Endothelial cell of umbilical vein (primary cell): Measurements from ENCODE around the gene FAM9A. TPM values are rescaled to one million over a fixed set of nuclear protein-coding genes. Genes with fewer than 3 reads are reported as not detected.

Source experiments
- Bru-seq: library from RNA; stranded (reverse); fragments of 400-500 nt; gene quantifications from one replicate; lab custom pipeline; 2021; lab: Mats Ljungman, UMichigan
- BruChase-seq, 2 experiments: library from RNA; stranded (reverse); fragments of 400-500 nt; gene quantifications; one replicate each; lab custom pipeline; 2021; lab: Mats Ljungman, UMichigan
- BruUV-seq: library from RNA; stranded (reverse); fragments of 400-500 nt; replicated peaks from 2 replicates; lab custom pipeline; 2021; lab: Mats Ljungman, UMichigan
- CTCF ChIA-PET: fragments of 300-600, 350-600 bp; sonication (Branson Sonifier 250); formaldehyde crosslinking; loops from one replicate; lab custom pipeline; 2021; ENCODE audit warnings: antibody characterized with exemption, inconsistent platforms; lab: Charles Lee
- POLR2A ChIA-PET: fragments of 300-600, 350-600 bp; sonication (Branson Sonifier 250); formaldehyde crosslinking; loops from one replicate; lab custom pipeline; 2021; ENCODE audit warnings: antibody characterized with exemption, inconsistent platforms; lab: Charles Lee
- DNase-seq: peaks from one replicate; pipeline ENCODE4 v3.0.0-alpha.2; 2011; ENCODE audit warnings: low read depth, low spot score
- FAIRE-seq: peaks from 2 replicates; lab custom pipeline; 2011; peaks lifted over from hg19 to GRCh38; lab: Jason Lieb, UNC
- H2AFZ ChIP-seq: 2 replicates; pipeline ENCODE4 v1.6.0; 2012; ENCODE audit warnings: low read depth, low read length, control low read depth, inconsistent platforms
- H3K27ac ChIP-seq: 2 replicates; pipeline ENCODE4 v1.5.1; 2011; ENCODE audit warnings: low read depth, mild to moderate bottlenecking, control low read depth, low read length, moderate library complexity; ENCODE audit not compliant: insufficient read depth
- H3K27me3 ChIP-seq, 2 experiments: 2 replicates each; pipeline versions ENCODE4 v1.6.0 to v1.6.1; 2011; ENCODE audit warnings: low read length in 2 of 2, mixed read lengths in 1 of 2; ENCODE audit not compliant: control insufficient read depth in 2 of 2, insufficient read depth in 2 of 2
- H3K36me3 ChIP-seq, 2 experiments: 2 replicates in 1 of 2; 3 replicates in 1 of 2; pipeline ENCODE4 v1.5.1; 2011; ENCODE audit warnings: low read length in 2 of 2, mild to moderate bottlenecking in 1 of 2, moderate library complexity in 1 of 2; ENCODE audit not compliant: control insufficient read depth in 2 of 2, insufficient read depth in 2 of 2; ENCODE audit errors: extremely low read depth in 1 of 2
- H3K4me1 ChIP-seq: 3 replicates; pipeline ENCODE4 v1.5.1; 2011; ENCODE audit warnings: mild to moderate bottlenecking, low read length; ENCODE audit not compliant: control insufficient read depth, insufficient read depth; ENCODE audit errors: extremely low read depth
- H3K4me2 ChIP-seq: 2 replicates; pipeline ENCODE4 v1.6.1; 2011; ENCODE audit warnings: low read length, control low read depth, mixed read lengths; ENCODE audit not compliant: insufficient read depth
- H3K4me3 ChIP-seq, 3 experiments: fragments of 200-600 bp in 1 of 3; sonication (generic), shearing (Covaris generic) in 1 of 3; replicated peaks in 1 of 3; 2 replicates each; pipeline ENCODE4 v1.5.1; 2011 to 2016; ENCODE audit warnings: control low read depth in 3 of 3, low read length in 3 of 3, mild to moderate bottlenecking in 2 of 3, inconsistent platforms in 1 of 3, low read depth in 1 of 3, moderate library complexity in 1 of 3; ENCODE audit not compliant: insufficient read depth in 1 of 3
- H3K79me2 ChIP-seq: 2 replicates; pipeline ENCODE4 v1.6.0; 2012; ENCODE audit warnings: low read length, inconsistent platforms; ENCODE audit not compliant: control insufficient read depth, insufficient read depth
- H3K9ac ChIP-seq: replicated peaks from 2 replicates; pipeline ENCODE3; 2011; ENCODE audit warnings: low read length, control low read depth; ENCODE audit not compliant: insufficient read depth; ENCODE audit errors: extremely low read depth
- H3K9me1 ChIP-seq: replicated peaks from 3 replicates; pipeline ENCODE4 v1.6.0; 2011; ENCODE audit warnings: mild to moderate bottlenecking, low read length; ENCODE audit not compliant: control insufficient read depth, insufficient read depth; ENCODE audit errors: extremely low read depth
- H3K9me3 ChIP-seq: replicated peaks from 2 replicates; pipeline ENCODE4 v1.5.1; 2012; ENCODE audit warnings: low read length, inconsistent platforms; ENCODE audit not compliant: control insufficient read depth, insufficient read depth
- H4K20me1 ChIP-seq: replicated peaks from 2 replicates; pipeline ENCODE3; 2011; ENCODE audit warnings: mild to moderate bottlenecking, low read length; ENCODE audit not compliant: control insufficient read depth, insufficient read depth; ENCODE audit errors: extremely low read depth
- GATA2 ChIP-seq: IDR thresholded peaks from 2 replicates; pipeline ENCODE4 v1.7.0; 2011; ENCODE audit warnings: low read depth, mild to moderate bottlenecking, moderate library complexity, mixed read lengths, low read length; ENCODE audit not compliant: insufficient read length, insufficient read depth
- POLR2A ChIP-seq: IDR thresholded peaks from 2 replicates; pipeline ENCODE4 v1.6.1; 2012; ENCODE audit warnings: low read depth, mild to moderate bottlenecking, control low read depth, low read length
- POLR2AphosphoS5 ChIP-seq: IDR thresholded peaks from 2 replicates; pipeline ENCODE4 v1.6.1; 2012; ENCODE audit warnings: low read depth, mild to moderate bottlenecking, control low read depth, low read length, moderate library complexity; ENCODE audit not compliant: insufficient read depth
- dilution Hi-C: fragments of 300-500 bp; cut with MboI; formaldehyde crosslinking; loops from one replicate; pipeline ENCODE4 v1.15.0; 2019; ENCODE audit warnings: low sequenced_read_pairs; ENCODE audit not compliant: extremely low pct_ligation_motif_present
- intact Hi-C: fragments of 100-400 bp; cut with micrococcal nuclease; formaldehyde crosslinking; loops from one replicate; pipeline ENCODE4 v1.10.0; 2022
- long read RNA-seq: library from polyadenylated mRNA; stranded (forward); transcript quantifications from one replicate; pipeline ENCODE4 v2.0.0, GENCODE V29; 2021
- polyA minus RNA-seq, 3 experiments: library from RNA; depleted of rRNA, polyadenylated mRNA; stranded (reverse); fragments of >200 nt; gene quantifications; 1 replicate in 1 of 3; 2 replicates in 2 of 3; pipeline ENCODE4 v1.2.3, GENCODE V29; 2011
- polyA plus RNA-seq, 4 experiments: library from polyadenylated mRNA; depleted of rRNA in 3 of 4; stranded (reverse) in 3 of 4; unstranded in 1 of 4; fragments of >200 nt; gene quantifications; 2 replicates each; pipeline versions ENCODE4 v1.2.1 to v1.2.3, GENCODE V29; 2011 to 2012; ENCODE audit warnings: missing spikeins in 1 of 4
- total RNA-seq: library from RNA; stranded (reverse); gene quantifications from 2 replicates; pipeline ENCODE4 v1.2.3, GENCODE V29; 2021
- TF ChIP-seq, protein P1 (sequence below), 2 donors: IDR thresholded peaks; 1 replicate in 1 of 2; 2 replicates in 1 of 2; pipeline ENCODE4 v1.5.1; 2011; ENCODE audit warnings: low read length in 2 of 2, mild to moderate bottlenecking in 2 of 2, moderate library complexity in 2 of 2, control low read depth in 1 of 2, inconsistent platforms in 1 of 2, low read depth in 1 of 2; ENCODE audit not compliant: insufficient read depth in 1 of 2; ENCODE audit errors: extremely low read depth in 1 of 2

FAM9A gene
- not detected in 2 replicates for total RNA-seq
- polyA plus RNA-seq = not detected in 2 replicates
- polyA plus RNA-seq (2011; cell fraction: cytosol; rRNA removed) = not detected in 2 replicates
- not detected in 2 replicates for polyA plus RNA-seq (2011; cell fraction: nucleus; rRNA removed)
- not detected in 2 replicates for polyA plus RNA-seq (2012)
- polyA minus RNA-seq = not detected in 2 replicates
- polyA minus RNA-seq (2011; cell fraction: cytosol; rRNA and poly(A)+ RNA removed) = not detected
- polyA minus RNA-seq (2011; cell fraction: nucleus; rRNA and poly(A)+ RNA removed) = not detected in 2 replicates
- not detected for Bru-seq, nascent RNA
- BruChase-seq, experiment 1, labeled RNA remaining after a 6-hour chase = not detected
- not detected for BruChase-seq, experiment 2, labeled RNA remaining after a 2-hour chase
- long read RNA-seq = 0 reads

DNA sequence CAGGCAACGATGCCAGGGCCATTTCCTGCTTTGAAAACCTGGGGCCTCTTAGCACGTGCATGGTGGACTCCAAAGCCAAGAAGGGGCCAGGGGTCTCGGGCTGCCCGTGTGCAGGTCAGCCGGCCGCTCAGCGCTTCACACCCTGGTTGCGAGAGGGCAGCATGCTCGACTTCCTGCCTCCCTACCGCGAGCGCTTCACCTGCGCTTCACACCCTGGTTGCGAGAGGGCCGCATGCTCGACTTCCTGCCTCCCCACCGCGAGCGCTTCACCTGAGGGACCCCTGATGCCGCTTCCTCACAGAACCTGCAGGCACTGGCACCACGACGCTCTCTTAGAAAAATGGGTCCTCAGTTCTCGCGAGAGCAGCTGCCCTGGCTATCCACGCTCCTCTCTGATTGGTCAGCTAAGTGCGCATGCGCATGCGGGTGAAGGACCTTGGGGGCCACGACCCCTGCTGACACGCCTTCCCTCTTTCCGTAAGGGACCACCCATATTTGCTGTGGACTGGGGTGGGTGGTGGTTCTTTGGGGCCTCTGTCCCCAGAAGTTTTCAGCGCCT is at the start of gene FAM9A:
FAM9A (minus strand) TSS at position 343 of the 559 bp plus-strand sequence. CDS start 1,212 bp downstream, outside the sequence.
- H3K27me3 ChIP-seq = no peaks in the 10 kb centered on the region
- H3K4me2 ChIP-seq = no peak within 1 kb of the TSS
- dilution Hi-C loops (no loop called here), intact Hi-C loops (no loop called here)
- no peak within 1 kb of the TSS for H2AFZ ChIP-seq
- no peaks in the 10 kb centered on the region for H3K36me3 ChIP-seq
- H3K4me1 ChIP-seq = no peaks in the 10 kb centered on the region
- H3K79me2 ChIP-seq = no peaks in the 10 kb centered on the region
- H3K27ac ChIP-seq = no peak within 1 kb of the TSS
- no peak for DNase-seq
- no peak for FAIRE-seq
- BruUV-seq = no TSS peak
- POLR2A ChIA-PET = no interaction called here
- no peaks in the 10 kb centered on the region for H4K20me1 ChIP-seq
- no peak within 1 kb of the TSS for H3K4me3 ChIP-seq
- TF ChIP-seq GATA2 (no peak), POLR2A (no peak), POLR2AphosphoS5 (no peak)
- TF ChIP-seq, protein P1, sequence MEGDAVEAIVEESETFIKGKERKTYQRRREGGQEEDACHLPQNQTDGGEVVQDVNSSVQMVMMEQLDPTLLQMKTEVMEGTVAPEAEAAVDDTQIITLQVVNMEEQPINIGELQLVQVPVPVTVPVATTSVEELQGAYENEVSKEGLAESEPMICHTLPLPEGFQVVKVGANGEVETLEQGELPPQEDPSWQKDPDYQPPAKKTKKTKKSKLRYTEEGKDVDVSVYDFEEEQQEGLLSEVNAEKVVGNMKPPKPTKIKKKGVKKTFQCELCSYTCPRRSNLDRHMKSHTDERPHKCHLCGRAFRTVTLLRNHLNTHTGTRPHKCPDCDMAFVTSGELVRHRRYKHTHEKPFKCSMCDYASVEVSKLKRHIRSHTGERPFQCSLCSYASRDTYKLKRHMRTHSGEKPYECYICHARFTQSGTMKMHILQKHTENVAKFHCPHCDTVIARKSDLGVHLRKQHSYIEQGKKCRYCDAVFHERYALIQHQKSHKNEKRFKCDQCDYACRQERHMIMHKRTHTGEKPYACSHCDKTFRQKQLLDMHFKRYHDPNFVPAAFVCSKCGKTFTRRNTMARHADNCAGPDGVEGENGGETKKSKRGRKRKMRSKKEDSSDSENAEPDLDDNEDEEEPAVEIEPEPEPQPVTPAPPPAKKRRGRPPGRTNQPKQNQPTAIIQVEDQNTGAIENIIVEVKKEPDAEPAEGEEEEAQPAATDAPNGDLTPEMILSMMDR (IDR thresholded peaks at IDR 0.05; ENCODE audit: extremely low read depth in 1 of 2, insufficient read depth in 1 of 2, low read depth in 1 of 2, low read length in 2 of 2) = no peak
- no peaks in the 10 kb centered on the region for H3K9me1 ChIP-seq
- no peak within 1 kb of the TSS for H3K9ac ChIP-seq
- CTCF ChIA-PET = interaction anchor here (1.2 kb wide), 1 partner anchor 10 kb away, joined by 3 read pairs; no protein-coding TSS in a partner anchor
- H3K9me3 ChIP-seq = no peaks in the 10 kb centered on the region
